Measurements from ENCODE around the gene AOPEP.

- no peak for TF ChIP-seq SMC3 (IDR thresholded peaks at IDR 0.05; ENCODE audit: low read depth, low read length)
- no peak for TF ChIP-seq IRF3 (IDR thresholded peaks at IDR 0.05; ENCODE audit: low read depth, low read length)
- no peak for TF ChIP-seq CTCF (IDR thresholded peaks at IDR 0.05)
- no peak for TF ChIP-seq CHD2 (IDR thresholded peaks at IDR 0.05; ENCODE audit: low read length, partially characterized antibody)
- TF ChIP-seq, protein P1, sequence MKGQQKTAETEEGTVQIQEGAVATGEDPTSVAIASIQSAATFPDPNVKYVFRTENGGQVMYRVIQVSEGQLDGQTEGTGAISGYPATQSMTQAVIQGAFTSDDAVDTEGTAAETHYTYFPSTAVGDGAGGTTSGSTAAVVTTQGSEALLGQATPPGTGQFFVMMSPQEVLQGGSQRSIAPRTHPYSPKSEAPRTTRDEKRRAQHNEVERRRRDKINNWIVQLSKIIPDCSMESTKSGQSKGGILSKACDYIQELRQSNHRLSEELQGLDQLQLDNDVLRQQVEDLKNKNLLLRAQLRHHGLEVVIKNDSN (IDR thresholded peaks at IDR 0.05; ENCODE audit: borderline replicate concordance, low read depth): no peak
- no peak for TF ChIP-seq EP300 (IDR thresholded peaks at IDR 0.05; ENCODE audit: borderline replicate concordance in 1 of 2, low read depth in 1 of 2, low read length in 1 of 2)
- no peak for TF ChIP-seq ZBTB33 (IDR thresholded peaks at IDR 0.05; ENCODE audit: borderline replicate concordance, low read depth)
- TF ChIP-seq PBX3 (IDR thresholded peaks at IDR 0.05): no peak
- TF ChIP-seq, protein P2, sequence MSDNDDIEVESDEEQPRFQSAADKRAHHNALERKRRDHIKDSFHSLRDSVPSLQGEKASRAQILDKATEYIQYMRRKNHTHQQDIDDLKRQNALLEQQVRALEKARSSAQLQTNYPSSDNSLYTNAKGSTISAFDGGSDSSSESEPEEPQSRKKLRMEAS (IDR thresholded peaks at IDR 0.05; ENCODE audit: low read depth): no peak
Measured at GRCh38 chr9:95134457-95134881, 408.0 kb downstream of the AOPEP start.
